ENCODE results near the gene RALGAPA2. TPM values are rescaled to one million over a fixed set of nuclear protein-coding genes. Genes with fewer than 3 reads are reported as not detected.

Gene RALGAPA2
- total and polyA plus RNA-seq, 2 experiments from 2014 or later: 13.1 to 43.4 TPM

DNA sequence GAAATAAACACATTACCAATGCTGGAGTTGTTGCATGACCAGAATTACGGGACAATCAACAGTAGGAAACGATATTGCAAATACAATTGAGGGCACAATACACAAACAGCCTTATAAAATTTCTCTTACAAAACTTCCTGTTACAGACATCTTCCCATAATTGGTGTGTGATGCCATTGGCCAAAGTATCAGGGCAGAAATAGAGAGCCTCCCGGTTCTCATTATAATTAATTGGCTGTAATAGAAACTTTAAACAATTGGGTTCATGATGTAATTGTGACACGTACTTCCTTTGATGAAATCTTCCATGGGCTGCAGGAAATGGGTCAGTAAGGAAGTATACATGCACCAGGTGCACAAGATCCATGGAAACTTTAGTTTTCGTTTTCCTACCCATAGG, 40.3 kb upstream of the RALGAPA2 start:
- no peak overlapping the region for H3K4me3 Mint-ChIP-seq
- no peak for DNase-seq (ENCODE audit: low spot score)
- no peaks in the 10 kb centered on the region; the same call in 2 of the 3 replicates for H3K4me1 Mint-ChIP-seq
- peaks cover 4% of the 10 kb centered on the region for H3K27me3 Mint-ChIP-seq (ENCODE audit: insufficient read depth, low read depth, poor library complexity)
- TF ChIP-seq STAT1 (IDR thresholded peaks at IDR 0.05; ENCODE audit: unreplicated experiment) (no peak), EZH2phosphoT487 (IDR thresholded peaks at IDR 0.05; ENCODE audit: unreplicated experiment) (no peak), CREB1 (CRISPR knock-in tag; IDR thresholded peaks at IDR 0.05; ENCODE audit: low read depth) (no peak), ETS1 (IDR thresholded peaks at IDR 0.05) (no peak), NANOG (IDR thresholded peaks at IDR 0.05; ENCODE audit: borderline replicate concordance) (no peak)
- TF ChIP-seq, protein P1, sequence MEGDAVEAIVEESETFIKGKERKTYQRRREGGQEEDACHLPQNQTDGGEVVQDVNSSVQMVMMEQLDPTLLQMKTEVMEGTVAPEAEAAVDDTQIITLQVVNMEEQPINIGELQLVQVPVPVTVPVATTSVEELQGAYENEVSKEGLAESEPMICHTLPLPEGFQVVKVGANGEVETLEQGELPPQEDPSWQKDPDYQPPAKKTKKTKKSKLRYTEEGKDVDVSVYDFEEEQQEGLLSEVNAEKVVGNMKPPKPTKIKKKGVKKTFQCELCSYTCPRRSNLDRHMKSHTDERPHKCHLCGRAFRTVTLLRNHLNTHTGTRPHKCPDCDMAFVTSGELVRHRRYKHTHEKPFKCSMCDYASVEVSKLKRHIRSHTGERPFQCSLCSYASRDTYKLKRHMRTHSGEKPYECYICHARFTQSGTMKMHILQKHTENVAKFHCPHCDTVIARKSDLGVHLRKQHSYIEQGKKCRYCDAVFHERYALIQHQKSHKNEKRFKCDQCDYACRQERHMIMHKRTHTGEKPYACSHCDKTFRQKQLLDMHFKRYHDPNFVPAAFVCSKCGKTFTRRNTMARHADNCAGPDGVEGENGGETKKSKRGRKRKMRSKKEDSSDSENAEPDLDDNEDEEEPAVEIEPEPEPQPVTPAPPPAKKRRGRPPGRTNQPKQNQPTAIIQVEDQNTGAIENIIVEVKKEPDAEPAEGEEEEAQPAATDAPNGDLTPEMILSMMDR (conservative IDR thresholded peaks at IDR 0.05; ENCODE audit: low read depth in 2 of 2): no peak
- Histone ChIP-seq H2AFZ (peak overlapping the region; percentile 20; the same call in 1 of the 2 replicates), H3K9me2 (ENCODE audit: insufficient read depth) (peaks cover 13% of the 10 kb centered on the region; the same call in 1 of the 2 replicates), H3F3A (replicated peaks; ENCODE audit: low read depth) (no peaks in the 10 kb centered on the region), H3K4me1 (ENCODE audit: insufficient read depth) (no peaks in the 10 kb centered on the region), H3K36me3 (ENCODE audit: insufficient read depth) (no peaks in the 10 kb centered on the region), H3K27me3 (ENCODE audit: insufficient read depth) (no peaks in the 10 kb centered on the region), H3K79me2 (replicated peaks; ENCODE audit: insufficient read depth) (no peaks in the 10 kb centered on the region), H3K27ac (ENCODE audit: low read depth) (no peak overlapping the region), H3K4me3 (no peak overlapping the region), H3K4me2 (no peak overlapping the region), H4K20me1 (replicated peaks; ENCODE audit: insufficient read depth) (no peaks in the 10 kb centered on the region)
- H3K9me3 Mint-ChIP-seq: peaks cover 7% of the 10 kb centered on the region
- no peak overlapping the region for H3K27ac Mint-ChIP-seq
- no peak for ATAC-seq
- H3K36me3 Mint-ChIP-seq (ENCODE audit: low read depth): peaks cover 3% of the 10 kb centered on the region

DNA sequence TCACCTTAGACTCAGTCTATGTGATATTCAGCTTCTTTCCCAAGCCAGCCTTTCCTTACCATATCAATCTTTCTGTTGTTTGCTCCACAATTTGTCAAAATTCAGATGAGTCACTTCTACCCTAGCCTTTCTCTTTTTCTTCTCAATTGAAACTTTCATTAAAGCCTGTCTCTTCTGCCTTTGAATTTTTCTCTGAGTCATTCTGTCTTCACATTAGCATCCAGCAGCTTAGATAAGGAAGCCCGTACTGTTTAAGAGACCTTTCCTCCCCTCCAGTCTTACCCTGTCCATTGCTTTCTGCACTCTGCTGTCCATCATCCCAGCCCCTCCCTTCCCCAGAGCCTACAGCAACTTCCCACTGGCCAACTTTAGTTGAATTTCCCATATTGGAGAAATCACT, 34.9 kb upstream of the RALGAPA2 start:
- H3K27ac ChIP-seq (ENCODE audit: low read depth): no peak overlapping the region
- DNase-seq (ENCODE audit: low spot score) (no peak), ATAC-seq (no peak)
- no peak overlapping the region for H3K4me2 ChIP-seq
- H2AFZ ChIP-seq: no peak overlapping the region
- H3K4me1 ChIP-seq (ENCODE audit: insufficient read depth): peaks cover 17% of the 10 kb centered on the region
- no peak overlapping the region for H3K27ac Mint-ChIP-seq
- 0 out of 2 replicates have a peak, but pooled peaks cover 2% of the 10 kb centered on the region for H3F3A ChIP-seq (replicated peaks; ENCODE audit: low read depth)
- H3K4me3 Mint-ChIP-seq: no peak overlapping the region
- H3K9me3 Mint-ChIP-seq: peaks cover 7% of the 10 kb centered on the region
- H3K4me3 ChIP-seq: no peak overlapping the region
- peaks cover 24% of the 10 kb centered on the region for H3K4me1 Mint-ChIP-seq
- no peaks in the 10 kb centered on the region for H3K79me2 ChIP-seq (replicated peaks; ENCODE audit: insufficient read depth)
- no peaks in the 10 kb centered on the region for H3K36me3 ChIP-seq (ENCODE audit: insufficient read depth)
- H3K27me3 ChIP-seq (ENCODE audit: insufficient read depth): no peaks in the 10 kb centered on the region
- peaks cover 8% of the 10 kb centered on the region; the same call in 1 of the 2 replicates for H3K9me2 ChIP-seq (ENCODE audit: insufficient read depth)
- H3K27me3 Mint-ChIP-seq (ENCODE audit: insufficient read depth, low read depth, poor library complexity): peaks cover 2% of the 10 kb centered on the region
- H4K20me1 ChIP-seq (replicated peaks; ENCODE audit: insufficient read depth): no peaks in the 10 kb centered on the region
- peaks cover 3% of the 10 kb centered on the region for H3K36me3 Mint-ChIP-seq (ENCODE audit: low read depth)
- TF ChIP-seq STAT1 (IDR thresholded peaks at IDR 0.05; ENCODE audit: unreplicated experiment) (no peak), NANOG (IDR thresholded peaks at IDR 0.05; ENCODE audit: borderline replicate concordance) (no peak), EZH2phosphoT487 (IDR thresholded peaks at IDR 0.05; ENCODE audit: unreplicated experiment) (no peak), ZNF331 (CRISPR knock-in tag; IDR thresholded peaks at IDR 0.05; ENCODE audit: low read depth) (no peak), ZNF114 (CRISPR knock-in tag; IDR thresholded peaks at IDR 0.05) (no peak), ETS1 (IDR thresholded peaks at IDR 0.05) (no peak), POLR2AphosphoS5 (IDR thresholded peaks at IDR 0.05; ENCODE audit: low read depth) (no peak), REST (IDR thresholded peaks at IDR 0.05; ENCODE audit: unreplicated experiment) (no peak), EZH2 (IDR thresholded peaks at IDR 0.05; ENCODE audit: low read depth, unreplicated experiment) (no peak), CREB1 (CRISPR knock-in tag; IDR thresholded peaks at IDR 0.05; ENCODE audit: low read depth) (no peak), JUNB (IDR thresholded peaks at IDR 0.05; ENCODE audit: unreplicated experiment) (no peak)
- TF ChIP-seq, protein P1 (conservative IDR thresholded peaks at IDR 0.05; ENCODE audit: low read depth in 2 of 2): no peak
